LNCAP (cell line): Measurements from ENCODE around the gene PFDN2.

ENCODE experiments used
- TF ChIP-seq, protein P1 (sequence below): fragments of 450-650 bp; IDR thresholded peaks from 2 replicates; pipeline ENCODE4 v1.5.1; 2017; ENCODE audit warnings: mild to moderate bottlenecking

Gene PFDN2

GRCh38 chr1:161111117-161111516 is 6.7 kb downstream of the PFDN2 start:
- TF ChIP-seq, protein P1, sequence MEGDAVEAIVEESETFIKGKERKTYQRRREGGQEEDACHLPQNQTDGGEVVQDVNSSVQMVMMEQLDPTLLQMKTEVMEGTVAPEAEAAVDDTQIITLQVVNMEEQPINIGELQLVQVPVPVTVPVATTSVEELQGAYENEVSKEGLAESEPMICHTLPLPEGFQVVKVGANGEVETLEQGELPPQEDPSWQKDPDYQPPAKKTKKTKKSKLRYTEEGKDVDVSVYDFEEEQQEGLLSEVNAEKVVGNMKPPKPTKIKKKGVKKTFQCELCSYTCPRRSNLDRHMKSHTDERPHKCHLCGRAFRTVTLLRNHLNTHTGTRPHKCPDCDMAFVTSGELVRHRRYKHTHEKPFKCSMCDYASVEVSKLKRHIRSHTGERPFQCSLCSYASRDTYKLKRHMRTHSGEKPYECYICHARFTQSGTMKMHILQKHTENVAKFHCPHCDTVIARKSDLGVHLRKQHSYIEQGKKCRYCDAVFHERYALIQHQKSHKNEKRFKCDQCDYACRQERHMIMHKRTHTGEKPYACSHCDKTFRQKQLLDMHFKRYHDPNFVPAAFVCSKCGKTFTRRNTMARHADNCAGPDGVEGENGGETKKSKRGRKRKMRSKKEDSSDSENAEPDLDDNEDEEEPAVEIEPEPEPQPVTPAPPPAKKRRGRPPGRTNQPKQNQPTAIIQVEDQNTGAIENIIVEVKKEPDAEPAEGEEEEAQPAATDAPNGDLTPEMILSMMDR, result no peak

DNA sequence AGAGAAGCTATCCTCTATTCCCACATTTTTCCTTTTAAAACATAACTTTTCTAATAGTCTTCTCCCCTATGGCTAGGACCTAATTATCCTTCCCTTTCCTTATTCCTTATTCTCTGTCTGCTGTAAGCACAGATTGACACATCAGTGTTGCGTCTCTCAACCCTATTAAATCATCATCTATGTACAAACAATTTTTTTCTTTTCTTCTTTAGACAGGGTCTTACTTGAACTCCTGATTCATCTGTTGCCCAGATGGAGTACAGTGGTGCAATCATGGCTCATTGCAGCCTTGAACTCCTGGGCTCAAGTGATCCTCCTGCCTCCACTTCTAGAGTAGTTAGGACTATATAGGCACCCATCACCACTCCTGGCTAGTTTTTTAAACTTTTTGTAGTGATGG is 11.4 kb downstream of the PFDN2 start:
- TF ChIP-seq, protein P1, result no peak

- TF ChIP-seq, protein P1, result no peak
Observed at GRCh38 chr1:161100556-161100955, 17.3 kb downstream of the PFDN2 start.

GRCh38 chr1:161099090-161099802 is 18.6 kb downstream of the PFDN2 start:
- TF ChIP-seq, protein P1, result no peak

- TF ChIP-seq, protein P1, result no peak
Observed at GRCh38 chr1:161098210-161099068, 19.4 kb downstream of the PFDN2 start, which contains the start of gene KLHDC9. TSS of gene KLHDC9 (plus strand) at chr1:161098361. CDS start at chr1:161098536, 175 bp downstream.

- TF ChIP-seq, protein P1, result no peak
Observed at GRCh38 chr1:161096530-161096929, 21.3 kb downstream of the PFDN2 start.

DNA sequence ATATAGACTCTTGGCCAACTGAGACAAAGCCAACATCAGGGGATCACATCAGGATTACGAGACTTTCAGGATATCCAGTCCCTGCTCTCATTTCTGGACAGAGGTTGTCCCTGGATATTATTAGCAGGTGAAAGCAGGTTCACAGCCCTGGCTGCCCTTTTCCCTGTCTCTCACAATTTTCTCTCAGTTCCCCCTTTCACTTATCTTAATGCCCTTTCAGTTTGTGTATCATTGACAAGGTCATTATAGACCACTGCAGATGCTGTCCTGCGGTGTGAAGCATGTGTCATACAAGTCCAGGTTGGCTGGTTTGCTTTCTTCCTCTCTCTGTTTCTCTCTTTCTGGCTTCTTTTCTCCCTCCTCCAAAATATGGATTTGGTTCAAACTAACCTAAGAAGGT is 21.8 kb downstream of the PFDN2 start:
- TF ChIP-seq, protein P1, result no peak
